AG09309 (cell line): Measurements from ENCODE around the gene TPK1.

Experiments
- DNase-seq: peaks from one replicate; pipeline ENCODE4 v3.0.0-alpha.2; 2010; ENCODE audit warnings: low read depth
- H3K4me3 ChIP-seq: 2 replicates; pipeline ENCODE4 v1.5.1; 2011; ENCODE audit warnings: mild to moderate bottlenecking, low read depth, low read length, moderate library complexity; ENCODE audit not compliant: control insufficient read depth
- CTCF ChIP-seq: IDR thresholded peaks from 2 replicates; pipeline ENCODE4 v1.5.1; 2011; ENCODE audit warnings: mild to moderate bottlenecking, low read depth, low read length, inconsistent platforms; ENCODE audit not compliant: insufficient read depth, control insufficient read depth; ENCODE audit errors: missing control alignments

TPK1 gene

GRCh38 chr7:144768633-144769032, 67.2 kb downstream of the TPK1 start:
- no peak for DNase-seq
- no peak for TF ChIP-seq CTCF
- H3K4me3 ChIP-seq: no peak overlapping the region

- no peak for DNase-seq
- H3K4me3 ChIP-seq: no peak overlapping the region
- TF ChIP-seq CTCF: no peak
Measured at GRCh38 chr7:144763291-144763690, 72.6 kb downstream of the TPK1 start.

GRCh38 chr7:144762853-144763252, 73.0 kb downstream of the TPK1 start:
- no peak for DNase-seq
- H3K4me3 ChIP-seq: no peak overlapping the region
- no peak for TF ChIP-seq CTCF

GRCh38 chr7:144761493-144761892, 74.4 kb downstream of the TPK1 start:
- no peak for DNase-seq
- no peak overlapping the region for H3K4me3 ChIP-seq
- no peak for TF ChIP-seq CTCF

- H3K4me3 ChIP-seq: no peak overlapping the region
- DNase-seq: no peak
- no peak for TF ChIP-seq CTCF
Measured at GRCh38 chr7:144759653-144760052, 76.2 kb downstream of the TPK1 start.

- no peak overlapping the region for H3K4me3 ChIP-seq
- no peak for TF ChIP-seq CTCF
- no peak for DNase-seq
Measured at GRCh38 chr7:144747936-144748335, 87.9 kb downstream of the TPK1 start.

GRCh38 chr7:144738708-144739314, 97.0 kb downstream of the TPK1 start:
- no peak overlapping the region for H3K4me3 ChIP-seq
- DNase-seq: no peak
- peak; percentile 40 for TF ChIP-seq CTCF
